ENCODE measurements around the gene ZNF75A. TPM values are rescaled to one million over a fixed set of nuclear protein-coding genes. Genes with fewer than 3 reads are reported as not detected.

The ZNF75A gene
- total RNA-seq, 1 experiment from 2014 or later, result 17.6 TPM

Other genes starting within 250 kb of the ZNF75A start
- gene IL32, start 239.9 kb upstream of the ZNF75A start, total RNA-seq (2014; rRNA removed; shearing (Covaris generic)), result 158 and 177 TPM in 2 replicates
- gene ZSCAN10, start 206.2 kb upstream of the ZNF75A start, total RNA-seq (2014; rRNA removed; shearing (Covaris generic)), result 0.73 and 0.76 TPM in 2 replicates
- 12.9 and 13.7 TPM in 2 replicates for gene ZNF205, start 192.9 kb upstream of the ZNF75A start, total RNA-seq (2014; rRNA removed; shearing (Covaris generic))
- gene ZNF213, start 170.5 kb upstream of the ZNF75A start, total RNA-seq (2014; rRNA removed; shearing (Covaris generic)), result 2.5 and 3.0 TPM in 2 replicates
- gene OR1F1, start 117.3 kb upstream of the ZNF75A start, total RNA-seq (2014; rRNA removed; shearing (Covaris generic)), result 0.47 TPM in 1 of 2 replicates, not detected in the other
- gene ZNF200, start 70.3 kb upstream of the ZNF75A start, total RNA-seq (2014; rRNA removed; shearing (Covaris generic)), result 16.1 and 17.6 TPM in 2 replicates
- not detected in 2 replicates for gene MEFV, start 48.9 kb upstream of the ZNF75A start, total RNA-seq (2014; rRNA removed; shearing (Covaris generic))
- 46.3 and 47.6 TPM in 2 replicates for gene ZNF263, start 22.0 kb upstream of the ZNF75A start, total RNA-seq (2014; rRNA removed; shearing (Covaris generic))
- gene TIGD7, start 67 bp upstream of the ZNF75A start, total RNA-seq (2014; rRNA removed; shearing (Covaris generic)), result 4.7 TPM in 2 replicates
- not detected in 2 replicates for gene OR2C1, start 50.4 kb downstream of the ZNF75A start, total RNA-seq (2014; rRNA removed; shearing (Covaris generic))
- 15.6 and 16.7 TPM in 2 replicates for gene ZSCAN32, start 95.5 kb downstream of the ZNF75A start, total RNA-seq (2014; rRNA removed; shearing (Covaris generic))
- gene ZNF174, start 95.7 kb downstream of the ZNF75A start, total RNA-seq (2014; rRNA removed; shearing (Covaris generic)), result 13.1 and 14.5 TPM in 2 replicates
- gene ZNF597, start 138.0 kb downstream of the ZNF75A start, total RNA-seq (2014; rRNA removed; shearing (Covaris generic)), result 2.9 and 3.0 TPM in 2 replicates
- gene NAA60, start 138.2 kb downstream of the ZNF75A start, total RNA-seq (2014; rRNA removed; shearing (Covaris generic)), result 14.1 and 21.7 TPM in 2 replicates
- not detected in 2 replicates for gene C16orf90, start 190.0 kb downstream of the ZNF75A start, total RNA-seq (2014; rRNA removed; shearing (Covaris generic))
- gene CLUAP1, start 195.5 kb downstream of the ZNF75A start, total RNA-seq (2014; rRNA removed; shearing (Covaris generic)), result 5.2 and 7.1 TPM in 2 replicates